Hematopoietic multipotent progenitor cell treated with erythropoietin and hydrocortisone succinate and interleukin-3 and kit ligand, for 4 days (in vitro differentiated cells): Measurements from ENCODE around the gene PHF20.
"Not testable (repeated sequence)": the region's sequence is repeated elsewhere in the genome, so short reads cannot be mapped to it uniquely, and the experiment has no call there.

Source experiments
- DNase-seq: peaks from one replicate; pipeline ENCODE4 v3.0.0-alpha.2; 2015

The PHF20 gene

DNA sequence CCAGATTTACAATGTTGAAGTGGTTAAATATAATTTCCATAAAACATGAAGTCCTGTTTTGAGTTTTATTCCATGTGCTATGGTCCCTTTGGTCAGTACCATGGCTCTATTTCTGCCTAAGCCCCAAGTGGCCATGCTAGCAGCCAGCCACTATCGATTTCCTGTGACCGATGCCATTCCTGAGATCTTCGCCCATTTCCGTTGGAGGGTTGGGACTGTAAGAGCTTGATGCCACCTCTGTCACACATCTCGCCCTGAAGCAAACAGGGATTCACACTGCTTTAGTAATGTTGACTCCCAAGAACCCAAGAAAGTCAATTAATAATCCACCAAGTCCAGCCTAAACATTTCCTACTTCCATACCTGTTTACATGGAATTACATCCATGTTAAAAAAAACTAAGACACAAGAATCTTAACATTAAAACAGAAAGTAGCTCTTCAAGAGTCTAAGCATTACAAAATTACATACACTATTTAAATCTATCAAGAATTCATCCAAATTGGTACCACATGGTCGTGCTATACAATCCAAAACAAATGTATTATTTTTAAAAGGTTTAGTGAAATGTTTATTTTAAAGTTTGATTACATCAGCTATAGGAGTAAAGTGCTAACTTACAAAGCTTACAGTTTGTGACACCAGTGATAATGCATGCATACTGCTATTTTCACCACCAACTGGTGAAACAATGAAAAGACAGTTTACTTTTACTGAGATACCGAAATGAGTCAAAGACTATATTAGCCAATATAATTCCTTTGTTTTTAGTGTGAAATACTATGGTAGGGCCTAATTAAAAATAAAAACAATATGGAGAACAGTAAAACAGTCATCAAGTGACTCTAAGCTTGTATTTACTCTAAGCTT is 32.3 kb upstream of the PHF20 start:
- DNase-seq, result peak; percentile 77

DNA sequence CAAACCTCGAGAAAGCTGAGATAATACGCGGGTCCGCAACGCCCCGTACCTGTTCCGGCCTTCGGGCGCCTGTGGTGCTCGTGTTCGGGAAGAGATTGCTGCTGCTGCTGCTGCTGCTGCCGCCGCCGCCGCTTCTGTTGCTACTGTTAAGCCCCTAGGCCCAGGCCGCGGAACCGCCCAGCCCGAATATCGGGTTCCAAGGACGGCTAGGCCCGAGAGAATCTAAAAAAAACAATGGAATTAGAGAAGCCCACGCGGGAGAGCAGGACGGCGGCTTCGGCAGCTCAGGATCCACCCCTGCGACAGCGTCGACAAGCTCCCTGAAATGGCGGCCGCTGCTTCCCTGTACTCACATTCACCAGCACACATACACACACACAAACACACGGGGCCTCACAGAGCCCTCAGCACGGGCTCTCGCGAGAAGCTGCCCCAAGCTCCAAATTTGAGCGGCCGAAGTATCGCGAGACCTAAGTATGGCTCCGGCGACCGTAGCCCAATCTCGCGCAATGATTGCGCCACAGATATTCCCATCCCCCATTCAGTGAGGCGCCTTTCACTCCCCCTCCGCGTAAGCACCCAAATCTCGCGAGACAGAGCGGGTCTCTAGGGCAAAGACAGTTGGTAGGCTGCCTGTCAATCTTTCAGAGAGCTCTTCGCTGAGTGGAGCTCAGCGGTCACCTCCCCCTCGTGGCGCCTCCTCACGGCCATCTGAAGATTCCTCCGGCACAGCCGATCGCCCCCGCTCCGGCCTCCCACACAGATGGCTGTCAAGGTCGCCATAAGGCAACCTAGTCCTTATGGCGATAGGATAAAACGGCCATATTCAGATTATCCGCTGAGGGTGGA is 29.7 kb upstream of the PHF20 start, which contains the start of gene RBM39:
RBM39 (minus strand) TSS at position 369 of the 849 bp plus-strand sequence. CDS start 1,386 bp downstream, outside the sequence.
- DNase-seq, result peak; percentile 100

DNA sequence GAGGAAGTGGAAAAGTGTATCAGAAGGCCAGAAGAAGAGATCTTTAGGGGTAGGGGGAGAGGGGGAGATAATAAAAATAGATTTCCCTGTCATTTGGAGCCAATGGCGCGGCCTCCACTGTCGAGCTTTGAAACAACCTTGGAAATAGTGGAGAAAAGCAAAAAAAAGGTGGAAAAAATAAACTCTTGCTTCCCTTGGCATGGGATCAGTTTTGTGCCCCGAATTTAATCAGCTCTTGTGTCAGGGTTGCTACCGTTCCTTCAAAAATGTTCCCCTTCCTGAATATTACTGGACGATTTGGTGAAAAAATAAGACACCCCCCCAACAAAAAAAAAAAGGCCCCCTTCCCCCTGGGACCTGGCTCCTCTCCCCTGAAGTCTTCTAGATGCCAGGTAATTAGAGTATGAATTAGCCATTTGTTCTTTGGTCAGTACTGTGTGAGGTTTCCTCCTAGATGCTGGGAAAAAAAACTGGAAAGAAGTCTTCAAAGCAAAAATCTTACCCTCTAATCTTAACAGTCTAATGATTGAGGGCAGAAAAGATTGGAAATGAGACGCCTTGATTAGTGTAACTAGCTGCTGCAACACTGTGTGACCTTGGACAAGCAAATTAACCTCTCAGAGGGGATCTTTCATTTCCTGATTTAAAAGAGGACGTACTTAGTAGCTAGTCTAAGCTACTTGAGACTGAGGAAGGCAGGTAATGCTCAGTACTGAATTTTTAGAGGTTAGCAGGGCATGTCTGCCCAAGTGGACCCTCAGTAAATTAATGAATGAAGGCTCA is 28.9 kb upstream of the PHF20 start:
- peak; percentile 75 for DNase-seq

DNA sequence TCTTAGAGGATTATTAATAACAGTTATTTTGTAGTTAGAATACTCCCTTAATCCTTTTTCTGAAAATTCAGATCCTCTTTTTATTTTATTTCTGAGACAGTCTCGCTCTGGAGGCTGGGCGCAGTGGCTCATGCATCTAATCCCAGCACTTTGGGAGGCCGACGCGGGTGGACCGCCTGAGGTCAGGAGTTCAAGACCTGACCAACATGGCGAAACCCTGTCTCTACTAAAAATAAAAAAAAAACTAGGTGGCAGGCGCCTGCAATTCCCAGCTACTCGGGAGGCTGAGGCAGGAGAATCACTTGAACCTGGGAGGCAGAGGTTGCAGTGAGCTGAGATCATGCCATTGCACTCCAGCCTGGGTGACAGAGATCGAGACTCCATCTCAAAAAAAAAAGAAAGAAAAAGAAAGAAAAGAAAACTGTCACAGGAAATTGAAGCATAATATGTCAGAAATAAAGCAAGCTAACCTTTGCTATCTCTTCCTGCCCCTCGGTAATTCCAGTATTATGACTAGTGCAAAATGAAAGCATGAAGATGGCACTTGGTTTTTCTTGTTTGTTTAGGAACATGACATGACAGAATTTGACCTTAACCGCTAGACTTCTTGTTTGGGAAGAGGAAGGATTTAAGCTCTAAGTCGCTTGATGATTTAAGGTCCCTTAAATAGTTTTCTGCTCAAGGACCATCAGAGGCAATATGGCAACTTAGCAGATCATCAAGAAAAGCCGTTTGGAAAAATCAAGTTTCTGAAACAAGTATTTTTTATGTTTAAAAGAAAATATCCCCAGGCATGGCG is 27.9 kb upstream of the PHF20 start:
- DNase-seq, result peak; percentile 67

DNA sequence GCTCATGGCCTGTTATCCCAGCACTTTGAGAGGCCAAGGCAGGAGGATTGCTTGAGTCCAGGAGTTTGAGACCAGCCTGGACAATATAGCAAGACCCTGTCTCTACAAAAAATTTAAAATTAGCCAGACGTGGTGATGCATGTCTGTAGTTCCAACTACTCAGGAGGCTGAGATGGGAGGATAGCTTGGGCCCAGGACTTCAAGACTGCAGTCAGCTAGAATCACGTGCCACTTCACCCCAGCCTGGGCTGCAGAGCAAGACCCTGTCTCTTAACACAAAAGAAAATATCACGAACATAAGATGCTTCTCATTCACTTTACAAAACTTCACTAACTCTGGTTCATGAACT is 27.3 kb upstream of the PHF20 start:
- DNase-seq, result not testable (repeated sequence)

DNA sequence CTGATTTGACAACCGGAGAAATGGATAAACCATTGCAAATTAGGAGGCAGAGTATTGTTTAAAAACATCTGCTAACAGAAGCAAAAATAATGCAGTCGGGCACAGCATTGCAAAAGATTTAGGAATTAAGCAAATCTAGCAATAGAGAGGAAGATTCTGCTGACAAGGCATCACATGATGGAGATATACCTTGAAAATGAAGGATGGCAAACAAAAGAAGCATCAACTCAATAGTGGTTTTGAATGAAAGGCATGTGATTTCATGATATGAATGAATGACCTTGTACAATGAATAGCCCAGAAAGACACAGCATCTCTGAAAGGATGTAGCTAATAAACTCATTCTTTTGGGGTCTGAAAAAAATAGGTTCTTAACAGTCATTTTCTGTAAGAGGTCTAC is 21.2 kb upstream of the PHF20 start:
- DNase-seq, result no peak

DNA sequence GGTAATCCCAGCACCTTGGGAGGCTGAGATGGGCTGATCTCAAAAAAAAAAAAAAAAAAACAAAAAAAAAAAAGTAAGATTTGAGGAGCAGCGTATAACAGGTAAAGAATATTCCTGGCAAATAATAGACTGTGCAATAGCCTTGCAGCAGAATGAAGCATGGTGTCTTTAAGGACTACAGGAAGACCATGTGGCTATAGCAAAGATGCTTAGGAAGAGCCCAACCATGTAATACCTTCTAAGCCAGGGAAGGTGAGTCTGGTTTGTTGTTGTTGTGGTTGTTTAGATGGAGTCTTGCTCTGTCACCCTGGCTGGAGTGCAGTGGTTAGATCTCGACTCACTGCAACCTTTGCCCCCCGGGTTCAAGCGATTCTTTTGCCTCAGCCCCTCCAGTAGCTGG is 15.4 kb upstream of the PHF20 start:
- DNase-seq, result no peak

DNA sequence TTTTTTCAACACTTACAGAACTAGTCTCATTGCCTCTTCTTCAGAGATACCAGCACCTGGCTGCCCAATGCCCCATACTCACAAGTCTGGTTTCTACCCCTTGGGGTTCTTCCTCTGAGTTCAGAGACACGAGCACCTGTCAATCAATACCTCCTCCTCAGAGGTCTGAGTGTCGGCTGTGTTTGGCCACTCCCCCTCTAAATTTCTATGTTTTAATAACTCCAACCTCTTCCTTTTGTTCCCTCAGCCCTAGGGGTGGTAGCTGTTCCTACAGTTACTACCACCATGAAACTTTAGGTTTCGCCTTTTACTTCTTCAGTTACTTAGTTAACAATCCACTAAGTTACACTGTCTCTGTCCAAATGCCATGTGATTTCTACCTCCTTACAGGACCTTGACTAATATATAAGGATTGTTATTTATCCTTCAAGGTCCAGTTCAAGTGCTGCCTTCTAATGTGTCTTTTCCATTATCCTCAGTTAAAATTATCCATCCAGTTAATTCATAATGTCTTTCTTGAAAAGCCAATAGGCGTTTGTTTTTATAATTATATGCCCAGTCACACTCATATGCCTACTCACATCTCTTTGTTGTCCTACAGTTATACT is 14.6 kb upstream of the PHF20 start:
- no peak for DNase-seq

DNA sequence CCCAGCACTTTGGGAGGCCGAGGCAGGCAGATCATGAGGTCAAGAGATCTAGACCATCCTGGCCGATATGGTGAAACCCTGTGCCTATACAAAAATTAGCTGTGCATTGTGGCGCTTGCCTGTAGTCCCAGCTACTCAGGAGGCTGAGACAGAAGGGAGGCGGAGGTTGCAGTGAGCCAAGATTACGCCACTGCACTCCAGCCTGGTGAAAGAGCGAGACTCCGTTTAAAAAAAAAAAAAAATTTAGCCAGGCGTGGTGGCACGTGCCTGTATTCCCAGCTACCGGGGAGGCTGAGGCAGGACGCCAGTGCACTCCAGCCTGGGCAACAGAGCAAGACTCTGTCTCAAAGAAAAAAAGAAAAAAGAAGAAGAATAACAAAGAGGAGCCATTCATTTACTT is 10.3 kb upstream of the PHF20 start:
- DNase-seq, result not testable (repeated sequence)

DNA sequence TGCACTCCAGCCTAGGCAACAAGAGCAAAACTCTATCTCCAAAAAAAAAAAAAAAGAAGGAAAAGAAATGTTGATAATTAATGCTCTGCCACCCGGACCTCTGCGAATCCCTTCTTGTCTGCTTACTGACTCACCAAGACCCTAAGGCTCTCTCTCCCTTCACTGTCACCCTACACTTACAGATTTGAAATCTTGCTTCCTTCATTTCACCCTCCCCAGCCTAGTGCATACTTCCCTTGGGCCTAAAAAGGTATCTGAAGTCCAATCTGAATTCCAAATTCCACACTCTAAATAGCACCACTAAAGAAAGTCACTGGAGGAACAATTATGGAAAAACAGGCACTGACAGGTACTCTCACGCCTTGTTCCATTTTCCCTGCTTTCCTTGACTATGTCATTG is 9.4 kb upstream of the PHF20 start:
- no peak for DNase-seq

DNA sequence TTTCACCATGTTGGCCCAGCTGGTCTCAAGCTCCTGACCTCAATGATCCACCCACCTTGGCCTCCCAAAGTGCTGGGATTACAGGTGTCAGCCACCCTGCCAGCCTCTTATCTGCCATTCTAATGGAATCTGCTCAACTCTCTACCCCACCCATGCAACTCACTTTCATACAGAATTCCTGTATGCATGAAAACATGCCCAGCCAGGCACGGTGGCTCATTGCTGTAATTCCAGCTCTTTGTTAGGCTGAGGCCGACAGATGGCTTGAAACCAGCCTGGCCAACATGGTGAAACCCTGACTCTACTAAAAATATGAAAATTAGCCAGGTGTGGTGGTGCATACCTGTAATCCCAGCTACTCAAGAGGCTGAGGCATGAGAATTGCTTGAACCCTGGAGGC is 6.9 kb upstream of the PHF20 start:
- DNase-seq, result not testable (repeated sequence)

DNA sequence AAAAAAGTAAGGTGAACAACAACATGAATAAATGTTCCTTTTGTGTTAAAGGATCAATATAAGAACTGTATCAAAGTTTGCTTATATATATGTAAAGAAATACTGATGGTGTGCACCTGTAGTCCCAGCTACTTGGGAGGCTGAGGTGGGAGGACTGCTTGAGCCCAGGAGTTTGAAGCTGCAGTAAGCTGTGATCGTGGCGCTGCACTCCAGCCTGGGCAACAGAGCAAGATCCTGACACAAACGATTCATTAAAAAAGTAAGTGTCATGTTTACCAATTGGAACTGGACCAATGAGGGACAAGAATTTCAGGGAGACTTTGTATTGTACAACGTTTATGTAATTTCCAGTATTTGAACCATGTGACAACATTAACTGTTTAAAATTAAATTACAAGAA is 5.0 kb upstream of the PHF20 start:
- DNase-seq, result no peak

DNA sequence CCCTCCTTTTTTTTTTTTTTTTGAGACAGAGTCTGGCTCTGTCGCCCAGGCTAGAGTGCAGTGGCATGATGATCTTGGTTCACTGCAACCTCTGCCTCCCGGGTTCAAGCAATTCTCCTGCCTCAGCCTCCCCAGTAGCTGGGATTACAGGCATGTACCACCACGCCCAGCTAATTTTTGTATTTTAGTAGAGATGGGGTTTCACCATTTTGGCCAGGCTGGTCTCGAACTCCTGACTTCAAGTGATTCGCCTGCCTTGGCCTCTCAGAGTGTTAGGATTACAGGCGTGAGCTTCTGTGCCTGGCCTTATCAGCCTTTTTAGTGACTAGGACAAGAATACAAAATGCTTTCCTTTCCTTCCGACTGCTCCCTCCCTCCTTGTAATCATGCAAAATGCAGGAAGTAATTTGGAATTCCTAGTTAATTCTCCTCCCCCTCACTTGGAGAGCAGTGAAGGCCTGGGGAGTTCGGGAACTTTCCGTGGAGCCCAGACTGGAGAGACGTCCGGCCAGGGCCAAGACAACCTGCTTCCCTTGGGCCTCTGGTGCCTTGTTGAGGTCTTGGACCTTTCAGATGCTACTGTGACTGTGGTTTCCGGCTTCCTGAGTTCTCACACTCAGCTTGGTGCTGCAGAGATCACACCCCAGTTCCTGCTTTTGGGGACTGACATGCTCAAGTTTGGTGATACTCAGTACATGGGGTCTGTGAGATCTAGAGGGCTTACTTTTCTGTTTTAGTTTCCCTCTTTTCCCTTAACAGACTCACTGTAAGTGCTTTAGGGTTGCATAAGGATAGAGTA is 3.9 kb upstream of the PHF20 start:
- peak; percentile 95 for DNase-seq

DNA sequence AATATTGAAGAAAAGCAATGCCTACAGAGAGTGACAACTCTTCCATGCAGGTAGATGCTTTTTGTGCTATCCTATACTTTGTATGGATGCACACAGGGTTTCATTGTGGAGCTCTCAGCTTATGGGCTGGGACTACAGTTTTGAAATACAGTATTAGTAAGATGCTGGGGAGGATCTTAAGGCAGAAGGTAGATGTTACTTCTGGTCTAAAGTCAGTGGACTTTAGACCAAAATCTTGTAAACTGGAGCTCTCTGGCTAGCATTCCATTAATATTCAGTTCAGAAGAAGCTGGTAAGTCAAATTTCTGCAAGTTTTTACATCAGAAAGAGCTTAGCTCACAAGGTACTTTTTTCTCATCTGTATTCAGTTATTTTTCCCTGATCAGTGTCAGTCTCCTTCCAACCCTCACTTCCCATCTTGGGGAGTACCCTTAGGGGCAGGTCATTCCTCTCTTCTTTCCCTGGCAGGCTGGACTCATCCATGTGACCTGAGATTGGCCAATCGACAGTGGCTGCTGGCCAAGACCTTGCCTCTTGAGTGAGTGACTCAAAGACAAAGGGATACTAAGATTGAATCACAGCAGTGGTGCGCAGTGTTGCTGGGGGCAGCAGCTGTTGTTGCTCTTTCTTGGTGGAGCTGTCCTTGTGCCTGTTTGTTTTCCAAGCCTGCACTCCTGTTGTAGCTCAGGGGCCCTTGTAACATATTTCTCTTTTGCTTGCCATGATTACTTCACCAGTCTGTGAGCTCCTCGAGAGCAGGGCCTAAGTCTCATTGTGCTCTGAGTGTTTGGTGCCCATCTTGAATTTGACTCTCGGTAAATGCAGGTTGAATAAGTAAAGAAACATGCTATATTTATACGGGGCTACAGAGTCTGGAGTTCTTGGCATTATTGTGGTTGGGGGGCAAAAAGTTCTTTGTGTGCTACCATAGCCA is 2.8 kb upstream of the PHF20 start:
- peak; percentile 64 for DNase-seq

DNA sequence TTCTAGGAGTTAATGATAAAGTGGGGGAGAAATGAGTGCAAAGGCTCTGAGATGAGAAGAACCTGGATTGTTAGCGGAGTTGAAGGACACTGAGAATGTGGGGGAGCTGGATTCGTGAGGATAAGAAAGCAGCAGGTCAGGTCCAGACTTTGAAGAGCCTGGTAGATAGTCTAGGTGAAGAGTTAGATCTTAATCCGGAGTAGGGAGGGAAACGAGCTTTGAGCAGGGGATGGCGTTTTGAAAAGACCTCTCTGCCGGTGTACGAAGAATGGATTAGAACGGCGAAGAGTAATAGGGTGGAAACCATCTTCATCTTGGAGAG is 487 bp upstream of the PHF20 start:
- no peak for DNase-seq

DNA sequence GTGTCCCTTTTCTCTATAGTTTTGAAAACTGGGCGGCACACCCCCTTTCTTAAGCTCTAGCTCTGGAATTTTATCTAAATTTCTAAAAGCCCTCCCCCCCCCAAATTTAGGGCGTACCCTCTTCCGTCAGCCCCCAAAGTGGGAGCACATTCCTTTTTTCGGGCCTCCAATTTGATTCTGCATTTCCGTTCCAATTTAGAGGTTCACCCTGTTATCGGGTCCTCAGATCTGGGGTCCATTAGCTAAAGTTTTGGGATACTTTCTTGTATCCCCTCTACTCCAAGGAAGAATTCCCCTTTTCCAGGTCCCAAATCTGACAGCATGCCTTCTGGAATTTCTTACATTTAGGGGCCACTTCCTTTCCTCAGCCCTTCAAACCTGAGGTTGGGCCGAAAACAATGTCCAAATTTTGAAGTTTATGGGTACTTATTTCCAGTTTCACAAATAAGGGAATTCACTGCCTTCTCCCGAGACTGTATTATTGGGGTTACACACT is 796 bp downstream of the PHF20 start:
- no peak for DNase-seq

DNA sequence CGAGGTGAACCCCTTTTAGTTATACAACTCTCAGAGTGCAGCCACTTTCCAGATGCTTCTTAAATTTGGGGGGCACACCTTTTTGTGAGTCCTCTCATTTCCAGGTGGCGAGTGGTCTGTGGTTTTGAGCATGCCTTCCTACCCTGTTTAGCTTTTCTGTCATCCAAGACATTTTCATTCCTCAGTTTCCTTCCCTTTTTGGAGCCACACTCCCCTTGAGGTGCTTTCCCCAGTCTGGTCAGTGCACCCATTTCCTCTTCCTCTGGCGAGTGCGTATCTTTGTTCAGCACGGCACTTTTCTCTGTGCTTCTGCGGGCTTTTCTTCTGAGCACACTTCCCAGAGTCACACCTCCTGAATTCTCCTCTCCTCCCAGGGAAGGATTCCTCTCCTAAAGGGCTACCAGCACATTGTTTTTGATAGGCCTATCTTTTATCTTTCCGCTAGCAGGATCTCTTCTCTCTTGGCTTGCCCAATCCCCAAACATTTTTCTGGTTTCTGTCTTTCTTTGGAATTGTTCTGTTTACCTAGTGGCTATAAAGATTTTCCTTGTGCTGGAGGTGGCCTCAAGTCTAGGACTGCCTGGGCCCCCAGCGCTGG is 1.4 kb downstream of the PHF20 start:
- DNase-seq, result peak; percentile 71

DNA sequence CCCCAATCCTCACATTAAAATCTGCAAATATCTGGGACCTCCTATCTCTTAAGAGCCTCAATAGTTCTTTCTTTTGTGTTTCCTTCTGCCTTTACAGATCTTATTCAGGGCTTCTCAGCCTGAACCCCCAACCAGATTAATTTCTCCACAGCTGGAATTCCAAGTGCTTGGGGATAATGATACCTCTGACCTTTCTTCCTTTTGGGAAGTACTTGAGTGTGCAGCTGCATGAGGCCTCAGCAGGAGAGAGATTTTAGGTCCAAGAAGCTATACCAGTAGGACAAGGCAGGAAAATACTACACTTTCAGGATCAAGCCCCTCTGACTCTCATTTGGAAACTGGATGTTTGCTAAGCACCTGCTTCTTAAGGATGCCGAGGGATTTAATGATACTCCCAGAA is 2.6 kb downstream of the PHF20 start:
- no peak for DNase-seq

DNA sequence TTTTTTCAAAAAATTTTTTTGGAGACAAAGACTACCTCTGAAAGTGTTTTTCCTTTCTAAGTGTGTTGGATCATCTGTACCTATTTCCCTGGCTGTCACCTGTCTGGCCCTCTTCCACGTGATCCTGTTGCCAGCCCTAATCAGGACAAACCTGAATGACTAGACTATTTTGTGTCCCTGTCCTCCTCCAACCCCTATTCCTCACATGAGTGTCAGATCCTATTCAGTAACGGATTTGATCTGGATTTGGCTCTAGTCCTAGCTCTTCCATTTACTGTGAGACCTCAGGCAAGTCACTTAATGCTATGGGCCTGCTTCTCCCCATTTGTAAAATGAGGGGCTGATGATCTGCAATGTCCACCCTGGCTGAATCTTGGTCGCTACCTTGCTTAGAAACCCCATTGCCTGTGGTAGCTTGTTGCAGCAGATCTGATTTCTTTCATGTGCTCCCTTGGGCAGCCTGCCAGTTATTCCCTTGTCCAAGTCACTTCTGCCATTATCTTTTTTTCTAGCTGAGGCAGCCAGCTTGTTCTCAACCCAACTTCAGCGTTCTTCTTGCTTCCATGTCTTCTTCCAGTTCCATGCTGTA is 4.8 kb downstream of the PHF20 start:
- DNase-seq, result peak; percentile 80
